ENCODE results near the gene ARID1B. TPM values are rescaled to one million over a fixed set of nuclear protein-coding genes. Genes with fewer than 3 reads are reported as not detected.

The ARID1B gene
- total and polyA plus RNA-seq, 2 donors (not counting 1 experiment from before 2014, with no cell fraction given): 47.2 to 280 TPM

DNA sequence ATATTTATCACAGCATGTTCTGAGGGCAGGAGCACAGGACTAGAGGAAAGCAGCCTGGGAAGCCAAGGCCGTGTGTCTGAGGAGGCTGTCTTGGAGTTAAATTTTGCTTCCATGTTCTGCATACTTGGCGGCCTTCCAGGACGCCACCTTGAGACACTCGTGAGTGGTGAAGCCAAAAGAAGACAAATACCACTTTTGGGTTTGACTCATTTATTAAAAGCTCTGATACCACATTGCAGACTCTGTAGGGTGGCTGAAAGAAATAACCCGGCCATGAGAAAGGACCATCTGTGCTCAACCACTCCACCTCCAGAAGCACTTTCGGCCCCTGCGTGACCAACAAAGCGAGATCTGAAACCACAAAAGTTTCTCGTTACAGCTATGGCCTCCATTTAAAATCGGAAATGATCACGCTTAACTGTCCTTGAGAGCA lies 426.1 kb downstream of the ARID1B start:
- H3K27ac ChIP-seq (ENCODE audit: low read length in 2 of 2): no peak overlapping the region
- H3K9ac ChIP-seq (ENCODE audit: low read length): no peak overlapping the region
- H3K27me3 Mint-ChIP-seq: no peaks in the 10 kb centered on the region
- H3K27me3 ChIP-seq (replicated peaks in 1 of 4; ENCODE audit: control extremely low read depth in 1 of 4, control insufficient read depth in 3 of 4, insufficient read depth in 4 of 4, low read length in 3 of 4): no peaks in the 10 kb centered on the region
- no peak overlapping the region for H3K4me3 ChIP-seq (ENCODE audit: control extremely low read depth in 1 of 5, extremely low read depth in 1 of 5, insufficient read depth in 1 of 5, low read depth in 2 of 5, low read length in 4 of 5)
- CTCF ChIA-PET: interaction anchor here (0.8 kb wide), 1 partner anchor 32 kb away, joined by 3 read pairs; no protein-coding TSS in a partner anchor
- H3K4me3 Mint-ChIP-seq: no peak overlapping the region
- H3K9me3 ChIP-seq (ENCODE audit: control extremely low read depth in 1 of 3, control insufficient read depth in 2 of 3, insufficient read depth in 1 of 3, low read length in 2 of 3): no peaks in the 10 kb centered on the region
- peaks cover 14 to 94% of the 10 kb centered on the region in 2 experiments for H3K36me3 ChIP-seq (replicated peaks in 1 of 2; ENCODE audit: control extremely low read depth in 1 of 2, control insufficient read depth in 1 of 2, extremely low read depth in 1 of 2, insufficient read depth in 2 of 2, low read length in 1 of 2)
- ATAC-seq (ENCODE audit: low read depth) (no peak), DNase-seq (no peak)
- POLR2A ChIA-PET: no interaction called here
- 64% methylated on average over 10 of the region's 11 CpGs for WGBS (ENCODE audit: insufficient coverage)
- H3K4me1 ChIP-seq (ENCODE audit: control insufficient read depth in 2 of 2, insufficient read depth in 2 of 2, low read length in 2 of 2): no peaks in the 10 kb centered on the region
- no peak overlapping the region for H2AFZ ChIP-seq (ENCODE audit: insufficient read depth, low read depth, low read length, poor library complexity, severe bottlenecking)
- H3K9me3 Mint-ChIP-seq (ENCODE audit: insufficient read depth): no peaks in the 10 kb centered on the region
- peak overlapping the region; percentile 59 for H3K27ac Mint-ChIP-seq
- TF ChIP-seq, protein P1, sequence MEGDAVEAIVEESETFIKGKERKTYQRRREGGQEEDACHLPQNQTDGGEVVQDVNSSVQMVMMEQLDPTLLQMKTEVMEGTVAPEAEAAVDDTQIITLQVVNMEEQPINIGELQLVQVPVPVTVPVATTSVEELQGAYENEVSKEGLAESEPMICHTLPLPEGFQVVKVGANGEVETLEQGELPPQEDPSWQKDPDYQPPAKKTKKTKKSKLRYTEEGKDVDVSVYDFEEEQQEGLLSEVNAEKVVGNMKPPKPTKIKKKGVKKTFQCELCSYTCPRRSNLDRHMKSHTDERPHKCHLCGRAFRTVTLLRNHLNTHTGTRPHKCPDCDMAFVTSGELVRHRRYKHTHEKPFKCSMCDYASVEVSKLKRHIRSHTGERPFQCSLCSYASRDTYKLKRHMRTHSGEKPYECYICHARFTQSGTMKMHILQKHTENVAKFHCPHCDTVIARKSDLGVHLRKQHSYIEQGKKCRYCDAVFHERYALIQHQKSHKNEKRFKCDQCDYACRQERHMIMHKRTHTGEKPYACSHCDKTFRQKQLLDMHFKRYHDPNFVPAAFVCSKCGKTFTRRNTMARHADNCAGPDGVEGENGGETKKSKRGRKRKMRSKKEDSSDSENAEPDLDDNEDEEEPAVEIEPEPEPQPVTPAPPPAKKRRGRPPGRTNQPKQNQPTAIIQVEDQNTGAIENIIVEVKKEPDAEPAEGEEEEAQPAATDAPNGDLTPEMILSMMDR (IDR thresholded peaks at IDR 0.05): no peak
- TF ChIP-seq EZH2 (IDR thresholded peaks at IDR 0.05; ENCODE audit: borderline replicate concordance, insufficient read depth, low read depth, low read length, poor library complexity, severe bottlenecking): no peak
- H3K4me1 Mint-ChIP-seq: peaks cover 5% of the 10 kb centered on the region
- H3K79me2 ChIP-seq (ENCODE audit: control insufficient read depth, insufficient read depth, low read length): no peaks in the 10 kb centered on the region
- intact Hi-C loops (cut with micrococcal nuclease): no loop called here
- no peak overlapping the region for H3K4me2 ChIP-seq (replicated peaks; ENCODE audit: low read depth, low read length, poor library complexity, severe bottlenecking)
- peaks cover 5% of the 10 kb centered on the region for H4K20me1 ChIP-seq (ENCODE audit: control insufficient read depth, insufficient read depth, low read length, poor library complexity, severe bottlenecking)

DNA sequence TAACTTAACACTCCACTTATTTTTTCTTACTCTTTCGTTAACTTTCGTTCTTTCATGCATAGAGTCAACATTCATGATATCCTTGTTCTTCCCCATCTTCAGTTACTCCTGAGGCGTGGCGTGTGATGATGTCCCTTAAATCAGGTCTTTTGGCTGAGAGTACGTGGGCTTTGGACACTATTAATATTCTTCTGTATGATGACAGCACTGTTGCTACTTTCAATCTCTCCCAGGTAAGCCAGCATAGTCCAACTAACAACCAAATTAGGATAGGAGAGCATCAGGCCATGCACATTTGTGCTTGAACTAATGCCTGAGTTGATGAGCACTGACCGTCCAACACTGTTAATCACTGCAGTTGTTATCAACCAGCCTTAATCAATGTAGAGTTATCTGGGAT lies 426.6 kb downstream of the ARID1B start:
- ATAC-seq (ENCODE audit: low read depth): no peak
- TF ChIP-seq EZH2 (IDR thresholded peaks at IDR 0.05; ENCODE audit: borderline replicate concordance, insufficient read depth, low read depth, low read length, poor library complexity, severe bottlenecking): no peak
- TF ChIP-seq, protein P1 (IDR thresholded peaks at IDR 0.05): no peak
- Histone ChIP-seq H2AFZ (ENCODE audit: insufficient read depth, low read depth, low read length, poor library complexity, severe bottlenecking) (no peak overlapping the region), H3K36me3 (replicated peaks in 1 of 2; ENCODE audit: control extremely low read depth in 1 of 2, control insufficient read depth in 1 of 2, extremely low read depth in 1 of 2, insufficient read depth in 2 of 2, low read length in 1 of 2) (peaks cover 14 to 91% of the 10 kb centered on the region in 2 experiments), H3K27me3 (replicated peaks in 1 of 4; ENCODE audit: control extremely low read depth in 1 of 4, control insufficient read depth in 3 of 4, insufficient read depth in 4 of 4, low read length in 3 of 4) (no peaks in the 10 kb centered on the region), H4K20me1 (ENCODE audit: control insufficient read depth, insufficient read depth, low read length, poor library complexity, severe bottlenecking) (peaks cover 5% of the 10 kb centered on the region), H3K79me2 (ENCODE audit: control insufficient read depth, insufficient read depth, low read length) (no peaks in the 10 kb centered on the region), H3K4me2 (replicated peaks; ENCODE audit: low read depth, low read length, poor library complexity, severe bottlenecking) (no peak overlapping the region), H3K9me3 (ENCODE audit: control extremely low read depth in 1 of 3, control insufficient read depth in 2 of 3, insufficient read depth in 1 of 3, low read length in 2 of 3) (no peaks in the 10 kb centered on the region), H3K27ac (ENCODE audit: low read length in 2 of 2) (no peak overlapping the region), H3K9ac (ENCODE audit: low read length) (no peak overlapping the region), H3K4me1 (ENCODE audit: control insufficient read depth in 2 of 2, insufficient read depth in 2 of 2, low read length in 2 of 2) (no peaks in the 10 kb centered on the region), H3K4me3 (ENCODE audit: control extremely low read depth in 1 of 5, extremely low read depth in 1 of 5, insufficient read depth in 1 of 5, low read depth in 2 of 5, low read length in 4 of 5) (no peak overlapping the region)
- CTCF ChIA-PET: no interaction called here
- no CpG with 5 or more reads among the region's 6 CpGs for WGBS (ENCODE audit: insufficient coverage)
- H3K27me3 Mint-ChIP-seq: no peaks in the 10 kb centered on the region
- intact Hi-C loops (cut with micrococcal nuclease): no loop called here
- H3K4me1 Mint-ChIP-seq: peaks cover 5% of the 10 kb centered on the region
- H3K9me3 Mint-ChIP-seq (ENCODE audit: insufficient read depth): no peaks in the 10 kb centered on the region
- POLR2A ChIA-PET: no interaction called here
- H3K4me3 Mint-ChIP-seq: no peak overlapping the region
- DNase-seq: no peak
- peak overlapping the region; percentile 59 for H3K27ac Mint-ChIP-seq
